Measurements from ENCODE around the gene ROBO1.

ROBO1 gene

GRCh38 chr3:79467721-79468120 is 300.1 kb downstream of the ROBO1 start:
- DNase-seq (ENCODE audit: low read depth): no peak

GRCh38 chr3:79461129-79461792 is 306.5 kb downstream of the ROBO1 start:
- no peak for DNase-seq (ENCODE audit: low read depth)

GRCh38 chr3:79453600-79453999 is 314.2 kb downstream of the ROBO1 start:
- DNase-seq (ENCODE audit: low read depth): no peak

GRCh38 chr3:79436387-79436786 is 331.4 kb downstream of the ROBO1 start:
- no peak for DNase-seq (ENCODE audit: low read depth)

GRCh38 chr3:79427081-79427480 is 340.7 kb downstream of the ROBO1 start:
- DNase-seq (ENCODE audit: low read depth): no peak

GRCh38 chr3:79424811-79425210 is 343.0 kb downstream of the ROBO1 start:
- DNase-seq (ENCODE audit: low read depth): no peak

- DNase-seq (ENCODE audit: low read depth): no peak
These were observed 344.4 kb downstream of the ROBO1 start for GRCh38 chr3:79423417-79423816.

GRCh38 chr3:79421273-79421672 is 346.5 kb downstream of the ROBO1 start:
- no peak for DNase-seq (ENCODE audit: low read depth)

GRCh38 chr3:79418855-79419621 is 348.8 kb downstream of the ROBO1 start:
- no peak for DNase-seq (ENCODE audit: low read depth)

GRCh38 chr3:79415356-79415755 is 352.4 kb downstream of the ROBO1 start:
- no peak for DNase-seq (ENCODE audit: low read depth)

- no peak for DNase-seq (ENCODE audit: low read depth)
These were observed 353.0 kb downstream of the ROBO1 start for GRCh38 chr3:79414806-79415205.

GRCh38 chr3:79414035-79414434 is 353.8 kb downstream of the ROBO1 start:
- no peak for DNase-seq (ENCODE audit: low read depth)

- DNase-seq (ENCODE audit: low read depth): no peak
These were observed 355.3 kb downstream of the ROBO1 start for GRCh38 chr3:79412537-79412936.

GRCh38 chr3:79410617-79411016 is 357.2 kb downstream of the ROBO1 start:
- no peak for DNase-seq (ENCODE audit: low read depth)

GRCh38 chr3:79410136-79410535 is 357.7 kb downstream of the ROBO1 start:
- no peak for DNase-seq (ENCODE audit: low read depth)

- no peak for DNase-seq (ENCODE audit: low read depth)
These were observed 361.6 kb downstream of the ROBO1 start for GRCh38 chr3:79406175-79406574.

- DNase-seq (ENCODE audit: low read depth): no peak
These were observed 362.6 kb downstream of the ROBO1 start for GRCh38 chr3:79405183-79405582.

GRCh38 chr3:79396595-79396994 is 371.2 kb downstream of the ROBO1 start:
- DNase-seq (ENCODE audit: low read depth): no peak

GRCh38 chr3:79392479-79392878 is 375.3 kb downstream of the ROBO1 start:
- DNase-seq (ENCODE audit: low read depth): no peak

- no peak for DNase-seq (ENCODE audit: low read depth)
These were observed 377.4 kb downstream of the ROBO1 start for GRCh38 chr3:79390352-79390751.

- DNase-seq (ENCODE audit: low read depth): no peak
These were observed 382.6 kb downstream of the ROBO1 start for GRCh38 chr3:79385211-79385610.

GRCh38 chr3:79383402-79384012 is 384.3 kb downstream of the ROBO1 start:
- no peak for DNase-seq (ENCODE audit: low read depth)

- DNase-seq (ENCODE audit: low read depth): no peak
These were observed 387.2 kb downstream of the ROBO1 start for GRCh38 chr3:79380581-79380980.
